Kidney tubule cell (primary cell): ENCODE data around the gene STAT5A.

Experiments used
- DNase-seq: peaks from one replicate; pipeline ENCODE4 v3.0.0-alpha.2; 2018; ENCODE audit warnings: low spot score

Gene STAT5A

DNA sequence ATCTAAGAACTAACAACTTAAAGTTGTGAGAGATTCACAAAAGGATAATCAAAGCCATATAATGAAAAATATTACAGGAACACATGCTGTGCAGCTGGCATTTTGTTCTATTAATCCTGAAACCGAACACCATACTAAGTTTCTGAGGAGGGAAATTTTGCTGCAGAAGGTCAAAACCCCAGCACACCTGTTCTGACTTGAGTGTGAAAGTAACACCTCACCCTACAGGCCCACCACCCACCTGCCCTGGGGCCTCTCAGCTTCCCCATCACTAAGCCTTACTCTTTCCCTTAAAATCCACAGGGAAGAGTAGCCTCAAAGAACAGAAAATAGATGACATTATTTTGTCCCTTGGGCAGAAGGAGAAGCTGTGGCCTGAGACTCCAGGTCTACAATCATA is 44.8 kb downstream of the STAT5A start:
- DNase-seq, result no peak

DNA sequence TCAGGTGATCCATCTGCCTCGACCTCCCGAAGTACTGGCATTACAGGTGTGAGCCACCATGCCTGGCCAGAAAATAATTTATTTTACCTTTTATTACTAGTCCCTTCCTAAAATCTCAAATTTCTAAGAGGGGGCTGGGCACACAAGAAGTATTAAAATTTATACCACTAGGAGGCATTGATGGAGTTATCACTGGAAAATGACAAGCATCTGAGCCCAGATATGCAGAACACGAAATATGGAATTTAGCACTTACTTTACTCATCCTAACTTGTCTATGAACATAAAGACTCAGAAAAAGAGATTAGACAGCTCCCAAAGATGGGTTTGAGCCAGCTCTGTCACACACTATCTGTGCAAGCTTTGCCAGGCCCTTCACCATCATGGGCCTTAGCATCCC is 46.4 kb downstream of the STAT5A start:
- no peak for DNase-seq

GRCh38 chr17:42337442-42337841 is 49.1 kb downstream of the STAT5A start:
- no peak for DNase-seq

- no peak for DNase-seq
These were observed 50.2 kb downstream of the STAT5A start for GRCh38 chr17:42338427-42338985.

DNA sequence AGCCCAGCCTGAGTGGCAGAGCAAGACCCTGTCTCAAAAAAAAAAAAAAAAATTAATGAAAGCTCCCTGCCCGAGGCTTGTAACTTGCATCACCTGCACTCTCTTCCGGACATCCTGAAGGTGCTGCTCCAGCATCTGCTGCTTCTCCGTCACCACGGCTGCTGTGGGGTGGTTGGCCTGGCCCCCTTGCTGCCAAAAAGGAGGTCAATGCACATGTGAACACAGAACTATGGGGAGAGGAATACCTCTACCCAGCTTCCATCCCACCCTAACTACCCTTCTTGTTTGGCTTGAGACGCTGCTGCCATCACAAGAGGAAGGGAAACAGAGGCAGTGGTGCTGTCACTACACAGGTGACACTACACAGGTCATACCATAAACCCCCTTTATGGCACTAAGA is 50.9 kb downstream of the STAT5A start:
- DNase-seq, result no peak

- DNase-seq, result no peak
These were observed 52.4 kb downstream of the STAT5A start for GRCh38 chr17:42340691-42341127.

DNA sequence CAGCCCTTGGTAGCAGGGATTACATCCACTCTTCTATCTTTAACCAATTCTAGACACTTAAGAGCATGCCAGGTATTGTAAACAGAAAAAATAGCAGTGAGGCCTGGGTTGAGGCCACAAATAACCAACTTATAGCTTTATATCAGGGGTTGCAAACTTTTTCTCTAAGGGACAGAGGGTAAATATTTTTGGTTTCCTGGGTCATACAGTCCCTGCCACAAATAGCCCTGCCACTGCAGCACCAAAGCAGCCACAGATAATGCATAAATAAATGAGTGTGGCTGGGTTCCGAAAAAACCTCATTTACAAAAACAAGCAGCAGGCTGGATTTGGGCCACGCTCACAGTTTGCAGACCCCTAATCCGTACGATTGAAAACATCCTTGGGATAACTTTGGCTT is 53.3 kb downstream of the STAT5A start:
- no peak for DNase-seq

- no peak for DNase-seq
These were observed 54.1 kb downstream of the STAT5A start for GRCh38 chr17:42342242-42343008.

DNA sequence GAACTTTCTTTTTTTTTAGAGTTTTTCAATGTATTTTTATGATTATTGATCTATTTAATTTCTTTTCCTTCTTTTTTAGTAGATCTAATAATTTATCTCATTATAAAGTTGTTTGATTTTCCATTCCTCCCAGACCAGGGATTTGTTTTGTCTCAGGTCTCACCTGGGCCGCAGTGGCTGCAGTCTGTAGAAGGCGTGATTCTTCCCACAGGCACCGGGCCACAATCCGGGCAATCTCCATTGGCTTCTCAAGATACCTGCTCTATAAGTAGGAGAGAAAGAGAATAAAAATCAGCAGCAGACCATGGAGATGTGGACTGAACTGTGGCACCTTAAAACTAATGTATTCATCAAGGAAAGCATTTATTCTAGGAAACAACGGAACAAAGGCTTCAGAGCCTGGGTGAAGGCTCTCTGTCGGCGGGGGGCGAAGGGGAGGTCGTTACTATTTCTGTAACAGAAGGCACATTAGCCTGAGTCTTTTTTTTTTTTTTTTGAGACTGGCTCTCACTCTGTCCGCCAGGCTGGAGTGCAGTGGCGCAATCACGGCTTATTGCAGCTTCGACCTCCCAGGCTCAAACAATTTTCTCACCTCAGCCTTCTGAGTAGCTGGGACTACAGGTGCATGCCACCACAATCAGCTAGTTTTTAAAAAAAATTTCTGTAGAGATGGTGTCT is 57.2 kb downstream of the STAT5A start:
- DNase-seq, result no peak

GRCh38 chr17:42346481-42346880 is 58.2 kb downstream of the STAT5A start:
- DNase-seq, result no peak

DNA sequence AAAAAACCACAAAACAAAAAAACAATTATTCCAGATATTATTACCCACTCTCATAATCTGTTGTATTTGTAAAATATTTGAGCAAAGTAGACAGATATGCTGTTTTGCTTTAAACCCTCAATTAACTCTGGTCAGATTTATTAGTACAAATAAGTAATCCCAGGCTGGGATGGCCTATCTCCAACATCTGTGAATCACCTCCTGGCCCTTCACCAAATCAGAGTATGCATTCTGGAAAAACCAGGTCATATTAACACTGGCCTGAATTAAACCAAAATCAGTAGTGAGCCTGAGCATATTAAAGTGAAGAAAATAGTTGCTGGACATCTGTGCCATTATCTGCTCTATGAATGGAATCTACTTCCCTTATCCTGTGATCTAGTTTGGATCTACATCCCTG is 58.9 kb downstream of the STAT5A start:
- DNase-seq, result peak; percentile 68

DNA sequence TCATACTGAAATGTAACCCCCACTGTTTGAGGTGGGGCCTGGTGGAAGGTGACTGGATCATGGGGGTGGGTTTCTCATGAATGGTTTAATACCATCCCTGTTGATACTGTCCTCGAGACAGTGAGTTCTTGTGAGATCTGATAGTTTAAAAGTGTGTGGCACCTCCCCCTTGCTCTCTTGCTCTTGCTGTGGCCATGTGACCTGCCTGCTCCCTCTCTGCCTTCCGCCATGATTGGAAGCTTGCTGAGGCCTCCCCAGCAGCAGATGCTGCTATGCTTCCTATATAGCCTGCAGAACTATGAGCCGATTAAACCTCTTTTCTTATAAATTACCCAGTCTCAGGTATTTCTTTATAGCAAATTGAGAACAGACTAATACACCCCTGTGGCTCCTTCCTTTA is 59.3 kb downstream of the STAT5A start:
- DNase-seq, result no peak

- no peak for DNase-seq
These were observed 59.8 kb downstream of the STAT5A start for GRCh38 chr17:42348104-42348503.

DNA sequence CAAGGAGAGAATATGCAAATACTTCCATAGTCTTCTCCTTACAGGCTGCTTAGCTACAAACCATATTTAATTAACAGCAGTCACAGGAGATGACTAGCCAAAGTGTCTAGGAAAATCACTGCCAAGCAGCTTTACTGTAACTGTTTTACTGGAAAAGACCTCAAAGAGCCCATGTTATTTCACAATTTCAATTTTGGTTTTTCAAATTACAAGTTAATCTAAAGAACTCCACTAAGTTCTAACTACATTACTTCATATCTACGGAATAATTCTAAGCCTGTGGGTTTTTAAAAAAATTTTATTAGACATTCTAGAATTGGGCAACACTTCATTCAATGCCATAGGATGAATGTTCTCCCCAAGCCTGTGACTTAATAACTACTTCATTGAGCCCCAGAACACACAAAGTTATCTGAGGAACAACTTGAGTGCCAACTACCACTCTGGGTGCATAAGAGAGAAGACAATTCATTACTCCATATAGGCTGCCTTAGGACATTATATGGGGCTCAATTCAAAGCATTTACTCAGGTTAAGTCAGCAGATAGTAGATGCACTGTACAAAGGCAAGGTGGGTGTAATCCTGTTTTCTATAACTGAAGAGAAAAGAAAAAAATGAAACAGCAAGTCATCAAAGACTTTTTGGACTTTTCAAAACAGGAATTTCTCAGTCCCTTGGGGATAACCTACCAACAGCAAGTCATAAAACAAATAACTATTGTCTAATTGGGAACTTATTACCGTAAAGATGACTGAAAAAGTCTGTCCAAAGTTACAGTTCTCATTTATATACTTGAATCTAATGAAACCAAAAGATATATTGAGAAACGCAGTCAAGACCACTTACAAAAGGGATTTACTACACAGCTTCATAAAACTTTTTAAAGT is 66.9 kb downstream of the STAT5A start:
- no peak for DNase-seq

GRCh38 chr17:42358434-42358833 is 70.1 kb downstream of the STAT5A start:
- DNase-seq, result no peak

- no peak for DNase-seq
These were observed 70.8 kb downstream of the STAT5A start for GRCh38 chr17:42359133-42359532.

DNA sequence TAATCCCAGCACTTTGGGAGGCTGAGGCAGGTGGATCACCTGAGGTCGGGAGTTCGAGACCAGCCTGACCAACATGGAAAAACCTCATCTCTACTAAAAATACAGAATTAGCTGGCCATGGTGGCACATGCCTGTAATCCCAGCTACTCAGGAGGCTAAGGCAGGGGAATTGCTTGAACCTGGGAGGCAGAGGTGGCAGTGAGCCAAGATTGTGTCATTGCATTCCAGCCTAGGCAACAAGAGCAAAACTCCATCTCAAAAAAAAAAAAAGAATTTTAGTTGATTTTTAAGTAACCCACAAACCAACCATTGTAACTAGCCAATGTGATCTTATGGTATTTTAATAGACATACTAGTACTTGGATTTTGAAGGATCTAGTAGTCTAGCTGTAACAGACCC is 72.1 kb downstream of the STAT5A start:
- peak; percentile 56 for DNase-seq
